ENCODE measurements around the gene FKBP2. TPM values are rescaled to one million over a fixed set of nuclear protein-coding genes. Genes with fewer than 3 reads are reported as not detected.

Gene FKBP2
- total and polyA plus RNA-seq, 2 of the 13 experiments (the other 11 are each of a cell fraction or from before 2014, with no cell fraction given) = 30.1 to 53.3 TPM

GRCh38 chr11:64218628-64219353 is 22.1 kb upstream of the FKBP2 start (continued):
- TF ChIP-seq, protein P1, sequence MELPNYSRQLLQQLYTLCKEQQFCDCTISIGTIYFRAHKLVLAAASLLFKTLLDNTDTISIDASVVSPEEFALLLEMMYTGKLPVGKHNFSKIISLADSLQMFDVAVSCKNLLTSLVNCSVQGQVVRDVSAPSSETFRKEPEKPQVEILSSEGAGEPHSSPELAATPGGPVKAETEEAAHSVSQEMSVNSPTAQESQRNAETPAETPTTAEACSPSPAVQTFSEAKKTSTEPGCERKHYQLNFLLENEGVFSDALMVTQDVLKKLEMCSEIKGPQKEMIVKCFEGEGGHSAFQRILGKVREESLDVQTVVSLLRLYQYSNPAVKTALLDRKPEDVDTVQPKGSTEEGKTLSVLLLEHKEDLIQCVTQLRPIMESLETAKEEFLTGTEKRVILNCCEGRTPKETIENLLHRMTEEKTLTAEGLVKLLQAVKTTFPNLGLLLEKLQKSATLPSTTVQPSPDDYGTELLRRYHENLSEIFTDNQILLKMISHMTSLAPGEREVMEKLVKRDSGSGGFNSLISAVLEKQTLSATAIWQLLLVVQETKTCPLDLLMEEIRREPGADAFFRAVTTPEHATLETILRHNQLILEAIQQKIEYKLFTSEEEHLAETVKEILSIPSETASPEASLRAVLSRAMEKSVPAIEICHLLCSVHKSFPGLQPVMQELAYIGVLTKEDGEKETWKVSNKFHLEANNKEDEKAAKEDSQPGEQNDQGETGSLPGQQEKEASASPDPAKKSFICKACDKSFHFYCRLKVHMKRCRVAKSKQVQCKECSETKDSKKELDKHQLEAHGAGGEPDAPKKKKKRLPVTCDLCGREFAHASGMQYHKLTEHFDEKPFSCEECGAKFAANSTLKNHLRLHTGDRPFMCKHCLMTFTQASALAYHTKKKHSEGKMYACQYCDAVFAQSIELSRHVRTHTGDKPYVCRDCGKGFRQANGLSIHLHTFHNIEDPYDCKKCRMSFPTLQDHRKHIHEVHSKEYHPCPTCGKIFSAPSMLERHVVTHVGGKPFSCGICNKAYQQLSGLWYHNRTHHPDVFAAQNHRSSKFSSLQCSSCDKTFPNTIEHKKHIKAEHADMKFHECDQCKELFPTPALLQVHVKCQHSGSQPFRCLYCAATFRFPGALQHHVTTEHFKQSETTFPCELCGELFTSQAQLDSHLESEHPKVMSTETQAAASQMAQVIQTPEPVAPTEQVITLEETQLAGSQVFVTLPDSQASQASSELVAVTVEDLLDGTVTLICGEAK (IDR thresholded peaks at IDR 0.05) = no peak
- TF ChIP-seq, protein P1 (CRISPR knock-in tag; IDR thresholded peaks at IDR 0.05) = peak; percentile 18; the same call in 1 of the 2 replicates
- TF ChIP-seq RFXANK (CRISPR knock-in tag; IDR thresholded peaks at IDR 0.05) = no peak
- TF ChIP-seq MIXL1 (CRISPR knock-in tag; IDR thresholded peaks at IDR 0.05) = peak; percentile 44; the same call in 1 of the 2 replicates
- TF ChIP-seq, protein P2, sequence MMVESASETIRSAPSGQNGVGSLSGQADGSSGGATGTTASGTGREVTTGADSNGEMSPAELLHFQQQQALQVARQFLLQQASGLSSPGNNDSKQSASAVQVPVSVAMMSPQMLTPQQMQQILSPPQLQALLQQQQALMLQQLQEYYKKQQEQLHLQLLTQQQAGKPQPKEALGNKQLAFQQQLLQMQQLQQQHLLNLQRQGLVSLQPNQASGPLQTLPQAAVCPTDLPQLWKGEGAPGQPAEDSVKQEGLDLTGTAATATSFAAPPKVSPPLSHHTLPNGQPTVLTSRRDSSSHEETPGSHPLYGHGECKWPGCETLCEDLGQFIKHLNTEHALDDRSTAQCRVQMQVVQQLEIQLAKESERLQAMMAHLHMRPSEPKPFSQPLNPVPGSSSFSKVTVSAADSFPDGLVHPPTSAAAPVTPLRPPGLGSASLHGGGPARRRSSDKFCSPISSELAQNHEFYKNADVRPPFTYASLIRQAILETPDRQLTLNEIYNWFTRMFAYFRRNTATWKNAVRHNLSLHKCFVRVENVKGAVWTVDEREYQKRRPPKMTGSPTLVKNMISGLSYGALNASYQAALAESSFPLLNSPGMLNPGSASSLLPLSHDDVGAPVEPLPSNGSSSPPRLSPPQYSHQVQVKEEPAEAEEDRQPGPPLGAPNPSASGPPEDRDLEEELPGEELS (CRISPR knock-in tag; IDR thresholded peaks at IDR 0.05) = peak; percentile 68
- TF ChIP-seq FOXA1 (IDR thresholded peaks at IDR 0.05) = no peak
- peak; percentile 52 for TF ChIP-seq FOXA1 (CRISPR knock-in tag; IDR thresholded peaks at IDR 0.05)
- TF ChIP-seq SAP130 (CRISPR knock-in tag; IDR thresholded peaks at IDR 0.05; ENCODE audit: low read depth) = peak; percentile 45
- TF ChIP-seq PHB2 (IDR thresholded peaks at IDR 0.05; ENCODE audit: partially characterized antibody) = no peak
- peak; percentile 43; the same call in 1 of the 2 replicates for TF ChIP-seq FOXO1 (CRISPR knock-in tag; IDR thresholded peaks at IDR 0.05)
- peak; percentile 41; the same call in 1 of the 2 replicates for TF ChIP-seq ZNF609 (CRISPR knock-in tag; IDR thresholded peaks at IDR 0.05; ENCODE audit: borderline replicate concordance)
- TF ChIP-seq ZFX (CRISPR knock-in tag; IDR thresholded peaks at IDR 0.05; ENCODE audit: low read depth) = peak; percentile 52; the same call in 1 of the 2 replicates
- TF ChIP-seq SMARCE1 (IDR thresholded peaks at IDR 0.05; ENCODE audit: borderline replicate concordance) = no peak
- TF ChIP-seq ZNF556 (CRISPR knock-in tag; IDR thresholded peaks at IDR 0.05; ENCODE audit: borderline replicate concordance) = 0 out of 2 replicates have a peak, but pooled peaks have one; percentile 43

Measured in HepG2 (cell line).